AG09319 (cell line): ENCODE measurements around the gene PDE7B.

Source experiments
- DNase-seq: peaks from one replicate; pipeline ENCODE4 v3.0.0-alpha.2; 2010; ENCODE audit warnings: low read depth; ENCODE audit errors: extremely low read depth
- TF ChIP-seq, protein P1 (sequence below): IDR thresholded peaks from 2 replicates; pipeline ENCODE4 v1.5.1; 2011; ENCODE audit warnings: low read depth, mild to moderate bottlenecking, inconsistent platforms, low read length, moderate library complexity

The PDE7B gene

GRCh38 chr6:136181861-136182260 lies 330.4 kb downstream of the PDE7B start:
- TF ChIP-seq, protein P1, sequence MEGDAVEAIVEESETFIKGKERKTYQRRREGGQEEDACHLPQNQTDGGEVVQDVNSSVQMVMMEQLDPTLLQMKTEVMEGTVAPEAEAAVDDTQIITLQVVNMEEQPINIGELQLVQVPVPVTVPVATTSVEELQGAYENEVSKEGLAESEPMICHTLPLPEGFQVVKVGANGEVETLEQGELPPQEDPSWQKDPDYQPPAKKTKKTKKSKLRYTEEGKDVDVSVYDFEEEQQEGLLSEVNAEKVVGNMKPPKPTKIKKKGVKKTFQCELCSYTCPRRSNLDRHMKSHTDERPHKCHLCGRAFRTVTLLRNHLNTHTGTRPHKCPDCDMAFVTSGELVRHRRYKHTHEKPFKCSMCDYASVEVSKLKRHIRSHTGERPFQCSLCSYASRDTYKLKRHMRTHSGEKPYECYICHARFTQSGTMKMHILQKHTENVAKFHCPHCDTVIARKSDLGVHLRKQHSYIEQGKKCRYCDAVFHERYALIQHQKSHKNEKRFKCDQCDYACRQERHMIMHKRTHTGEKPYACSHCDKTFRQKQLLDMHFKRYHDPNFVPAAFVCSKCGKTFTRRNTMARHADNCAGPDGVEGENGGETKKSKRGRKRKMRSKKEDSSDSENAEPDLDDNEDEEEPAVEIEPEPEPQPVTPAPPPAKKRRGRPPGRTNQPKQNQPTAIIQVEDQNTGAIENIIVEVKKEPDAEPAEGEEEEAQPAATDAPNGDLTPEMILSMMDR, result no peak
- no peak for DNase-seq

DNA sequence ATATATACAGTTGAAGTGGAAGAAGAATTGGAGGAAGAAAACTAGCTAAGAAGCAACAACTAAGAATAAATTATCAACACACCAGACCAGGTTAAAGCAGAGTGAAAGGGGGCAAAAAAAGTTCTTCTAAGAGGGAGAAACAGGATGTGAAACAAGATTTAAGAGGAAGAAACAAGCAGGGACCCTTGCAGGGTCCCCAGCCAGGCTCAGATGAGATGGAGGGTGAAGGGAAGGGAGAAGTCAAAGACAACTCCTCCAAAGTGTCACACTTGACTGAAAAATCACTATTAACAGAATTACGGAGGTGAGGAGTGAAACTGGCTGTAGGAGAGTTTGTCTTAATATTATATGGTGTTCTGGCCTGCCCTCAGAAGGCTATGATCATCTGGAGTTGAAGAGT lies 333.2 kb downstream of the PDE7B start:
- TF ChIP-seq, protein P1, result no peak
- DNase-seq, result no peak

DNA sequence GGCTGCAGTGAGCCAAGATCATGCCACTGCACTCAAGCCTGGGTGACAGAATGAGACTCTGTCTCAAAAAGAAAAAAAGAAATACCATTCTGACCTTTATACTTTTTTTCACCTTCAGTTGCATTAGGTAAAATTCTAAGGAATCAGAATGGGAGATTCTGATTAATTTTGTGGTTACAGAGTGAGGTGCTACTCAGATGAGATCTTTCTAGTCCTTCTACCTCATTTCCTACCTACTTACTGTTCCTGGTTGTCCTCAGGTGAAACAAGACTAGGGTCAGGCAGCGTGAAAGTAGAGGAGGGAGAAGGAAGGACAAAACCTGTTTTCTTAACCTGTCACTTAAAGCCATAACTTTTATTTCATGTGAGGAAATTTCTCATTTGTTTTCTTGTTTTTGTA lies 334.9 kb downstream of the PDE7B start:
- DNase-seq, result no peak
- TF ChIP-seq, protein P1, result no peak

DNA sequence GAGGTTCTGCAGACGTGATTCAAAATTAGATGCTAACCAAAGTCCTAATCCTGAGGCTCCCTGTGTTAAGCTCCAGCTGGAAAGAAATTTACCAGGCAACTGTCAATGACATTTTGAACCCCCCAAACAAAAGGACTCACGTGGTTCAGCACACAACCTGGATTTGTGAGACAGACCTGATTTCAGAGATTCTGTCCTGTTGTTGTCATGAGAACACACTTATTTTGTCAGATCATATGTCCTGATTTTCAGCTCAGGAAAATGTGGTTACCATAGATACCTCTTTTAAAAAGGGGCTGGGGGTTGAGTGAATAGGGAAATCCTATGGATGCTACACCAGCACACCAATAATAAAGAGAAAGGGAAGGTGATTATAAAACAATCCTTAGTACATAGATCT lies 337.0 kb downstream of the PDE7B start:
- TF ChIP-seq, protein P1, result no peak
- DNase-seq, result no peak

GRCh38 chr6:136189104-136189503 lies 337.6 kb downstream of the PDE7B start:
- TF ChIP-seq, protein P1, result no peak
- no peak for DNase-seq

DNA sequence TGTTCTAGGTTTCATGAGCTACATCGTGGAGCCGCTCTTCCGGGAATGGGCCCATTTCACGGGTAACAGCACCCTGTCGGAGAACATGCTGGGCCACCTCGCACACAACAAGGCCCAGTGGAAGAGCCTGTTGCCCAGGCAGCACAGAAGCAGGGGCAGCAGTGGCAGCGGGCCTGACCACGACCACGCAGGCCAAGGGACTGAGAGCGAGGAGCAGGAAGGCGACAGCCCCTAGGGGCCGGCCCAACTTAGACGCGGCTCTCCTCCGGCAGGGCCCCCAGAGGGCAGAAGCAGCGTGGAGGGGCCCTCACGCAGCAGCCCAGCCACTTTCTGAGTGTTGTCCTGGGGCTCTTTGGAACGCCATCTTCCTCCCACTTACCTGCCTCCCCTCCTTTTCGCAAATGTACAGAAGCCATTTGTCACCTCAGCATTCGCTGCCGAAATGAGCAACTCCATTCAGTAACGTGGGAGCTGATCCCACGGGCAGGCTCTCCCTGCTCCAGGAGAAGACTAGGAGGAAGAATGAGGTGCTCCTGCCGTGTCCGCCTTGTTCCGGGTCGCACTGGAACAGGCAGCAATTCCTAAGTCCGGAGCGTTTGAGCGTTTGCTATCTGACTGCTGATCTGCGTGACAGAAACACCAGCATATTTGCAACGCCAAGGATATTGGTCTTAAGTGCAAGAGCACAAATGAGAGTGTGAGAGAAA lies 340.3 kb downstream of the PDE7B start:
- TF ChIP-seq, protein P1, result no peak
- no peak for DNase-seq

GRCh38 chr6:136192902-136193301 lies 341.4 kb downstream of the PDE7B start:
- DNase-seq, result no peak
- TF ChIP-seq, protein P1, result no peak
